Smooth muscle cell (in vitro differentiated cells): ENCODE measurements around the gene ATP1A3. TPM values are rescaled to one million over a fixed set of nuclear protein-coding genes. Genes with fewer than 3 reads are reported as not detected.
"Not testable (repeated sequence)": the region's sequence is repeated elsewhere in the genome, so short reads cannot be mapped to it uniquely, and the experiment has no call there.

ENCODE experiments used
- DNase-seq: peaks from one replicate; lab custom pipeline; 2025; ENCODE audit not compliant: unreplicated experiment; lab: John Stamatoyannopoulos, UW
- H2AFZ ChIP-seq: fragments of 200-600 bp; sonication (generic); 2 replicates; pipeline ENCODE4 v1.6.0; 2016; ENCODE audit warnings: antibody characterized with exemption, low read depth, mild to moderate bottlenecking
- H3F3A ChIP-seq: fragments of 200-600 bp; sonication (generic); 2 replicates; pipeline ENCODE4 v1.6.0; 2017; ENCODE audit warnings: antibody characterized with exemption, low read depth
- H3K27ac ChIP-seq: fragments of 200-600 bp; sonication (generic); 2 replicates; pipeline ENCODE4 v1.5.1; 2016; ENCODE audit warnings: low read depth, mild to moderate bottlenecking
- H3K27me3 ChIP-seq: fragments of 200-600 bp; sonication (generic); 2 replicates; pipeline ENCODE4 v1.6.1; 2016; ENCODE audit warnings: low read depth, mild to moderate bottlenecking
- H3K36me3 ChIP-seq: fragments of 200-600 bp; sonication (generic); 2 replicates; pipeline ENCODE4 v1.5.1; 2016; ENCODE audit warnings: low read depth
- H3K4me1 ChIP-seq: fragments of 200-600 bp; sonication (generic); 2 replicates; pipeline ENCODE4 v1.5.1; 2016; ENCODE audit warnings: low read depth
- H3K4me2 ChIP-seq: fragments of 200-600 bp; sonication (generic); 2 replicates; pipeline ENCODE4 v1.6.0; 2016; ENCODE audit warnings: mild to moderate bottlenecking
- H3K4me3 ChIP-seq: fragments of 200-600 bp; sonication (generic); 2 replicates; pipeline ENCODE4 v1.5.1; 2016; ENCODE audit warnings: mild to moderate bottlenecking
- H3K79me2 ChIP-seq: fragments of 200-600 bp; sonication (generic); 2 replicates; pipeline ENCODE4 v1.6.0; 2016; ENCODE audit warnings: low read depth, mild to moderate bottlenecking
- H3K9ac ChIP-seq: fragments of 200-600 bp; sonication (generic); 2 replicates; pipeline ENCODE4 v1.6.0; 2016; ENCODE audit warnings: low read depth
- H3K9me3 ChIP-seq: fragments of 200-600 bp; sonication (generic); replicated peaks from 2 replicates; pipeline ENCODE4 v1.5.1; 2016; ENCODE audit warnings: low read depth
- H4K20me1 ChIP-seq: fragments of 200-600 bp; sonication (generic); 2 replicates; pipeline ENCODE4 v1.6.0; 2016; ENCODE audit warnings: low read depth
- CTCF ChIP-seq: fragments of 200-600 bp; sonication (generic); IDR thresholded peaks from 2 replicates; pipeline ENCODE4 v1.5.1; 2017; ENCODE audit warnings: borderline replicate concordance, mild to moderate bottlenecking, antibody characterized with exemption; ENCODE audit not compliant: insufficient read depth, poor library complexity, severe bottlenecking
- WGBS: methylation state at CpG from one replicate; pipeline ENCODE4 v1.1.7; 2016; ENCODE audit warnings: low lambda C conversion rate; 5-methylcytosine and 5-hydroxymethylcytosine counted together
- polyA plus RNA-seq: library from polyadenylated mRNA; unstranded; fragments of >200 nt; fragmentation: Nextera tagmentation; extraction: Ambion mirVana; gene quantifications from 2 replicates; pipeline ENCODE4 v1.2.1, GENCODE V29; 2016
- total RNA-seq: library from RNA; depleted of rRNA; stranded (reverse); fragments of >200 nt; gene quantifications from 2 replicates; pipeline ENCODE4 v1.2.3, GENCODE V29; 2014

ATP1A3 gene
- total and polyA plus RNA-seq, 2 experiments from 2014 or later = not detected

GRCh38 chr19:42038666-42039065, 44.6 kb upstream of the ATP1A3 start:
- no peaks in the 10 kb centered on the region for H3K79me2 ChIP-seq
- H2AFZ ChIP-seq = no peak overlapping the region
- no peaks in the 10 kb centered on the region for H3K9me3 ChIP-seq
- 85% methylated on average over 6 of the region's 6 CpGs for WGBS
- H4K20me1 ChIP-seq = no peaks in the 10 kb centered on the region
- H3K9ac ChIP-seq = no peak overlapping the region
- no peak for DNase-seq
- H3K36me3 ChIP-seq = no peaks in the 10 kb centered on the region
- no peak overlapping the region for H3K4me2 ChIP-seq
- H3F3A ChIP-seq = no peaks in the 10 kb centered on the region
- H3K4me1 ChIP-seq = no peaks in the 10 kb centered on the region
- no peak overlapping the region for H3K4me3 ChIP-seq
- H3K27ac ChIP-seq = no peak overlapping the region
- TF ChIP-seq CTCF = no peak
- H3K27me3 ChIP-seq = no peaks in the 10 kb centered on the region

DNA sequence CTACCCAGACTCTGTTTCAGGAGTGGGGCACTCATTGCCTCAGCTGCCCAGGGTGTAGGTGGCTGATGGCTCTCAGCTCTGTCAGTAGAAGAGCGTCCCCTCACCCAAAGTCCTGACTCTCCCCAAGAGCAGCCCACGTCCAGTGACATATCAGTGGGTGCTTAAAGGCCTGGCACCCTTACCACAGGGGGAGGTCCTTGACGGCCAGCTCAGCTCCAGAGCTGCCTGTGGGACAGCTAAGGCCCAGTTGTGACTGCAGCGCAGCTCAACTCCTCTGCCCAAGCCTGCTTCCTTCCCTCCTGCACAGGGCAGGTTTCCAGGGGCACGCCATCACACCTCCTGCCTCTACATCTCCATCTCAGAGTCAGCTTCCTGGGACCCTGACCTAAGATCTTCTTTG, 43.6 kb upstream of the ATP1A3 start:
- H3K4me3 ChIP-seq = no peak overlapping the region
- no peak overlapping the region for H3K4me2 ChIP-seq
- no peaks in the 10 kb centered on the region for H3K36me3 ChIP-seq
- no peaks in the 10 kb centered on the region for H3K9me3 ChIP-seq
- no peak overlapping the region for H3K27ac ChIP-seq
- no peak overlapping the region for H3K9ac ChIP-seq
- no peak overlapping the region for H2AFZ ChIP-seq
- H3K4me1 ChIP-seq = no peaks in the 10 kb centered on the region
- no peaks in the 10 kb centered on the region for H3K79me2 ChIP-seq
- H3K27me3 ChIP-seq = no peaks in the 10 kb centered on the region
- no peaks in the 10 kb centered on the region for H4K20me1 ChIP-seq
- H3F3A ChIP-seq = no peaks in the 10 kb centered on the region
- 89% methylated on average over 5 of the region's 5 CpGs for WGBS
- TF ChIP-seq CTCF = no peak
- no peak for DNase-seq

- H4K20me1 ChIP-seq, H3K79me2 ChIP-seq, H3K36me3 ChIP-seq, H3K9me3 ChIP-seq, H3F3A ChIP-seq, H3K4me1 ChIP-seq, H3K27me3 ChIP-seq: not testable (repeated sequence)
- H3K4me2 ChIP-seq = peak overlapping the region; percentile 79
- peak; percentile 95 for TF ChIP-seq CTCF
- 23% methylated on average over 17 of the region's 17 CpGs for WGBS
- peak overlapping the region; percentile 40 for H2AFZ ChIP-seq
- peak overlapping the region; percentile 51 for H3K27ac ChIP-seq
- H3K9ac ChIP-seq = peak overlapping the region; percentile 72
- peak overlapping the region; percentile 40 for H3K4me3 ChIP-seq
- peak; percentile 2 for DNase-seq
Measured at GRCh38 chr19:42034640-42035391, 40.8 kb upstream of the ATP1A3 start.

DNA sequence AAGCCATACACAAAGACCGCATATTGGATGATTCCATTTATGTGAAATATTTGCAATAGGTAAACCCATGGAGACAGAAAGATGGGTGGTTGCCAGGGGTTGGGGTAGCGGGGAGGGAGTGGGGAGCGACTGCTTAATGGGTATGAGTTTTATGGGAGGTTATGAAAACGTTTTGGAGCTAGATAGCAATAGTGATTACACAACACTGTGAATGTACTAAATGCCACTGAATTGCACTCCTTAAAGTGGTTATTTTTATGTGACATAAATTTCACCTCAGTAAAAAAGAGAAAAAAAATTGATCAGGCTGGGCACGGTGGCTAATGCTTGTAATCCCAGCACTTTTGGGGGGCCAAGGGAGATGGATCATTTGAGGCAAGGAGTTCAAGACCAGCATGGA, 39.4 kb upstream of the ATP1A3 start:
- TF ChIP-seq CTCF = no peak
- Histone ChIP-seq H3F3A (no peaks in the 10 kb centered on the region), H3K4me2 (no peak overlapping the region), H2AFZ (no peak overlapping the region), H3K27me3 (no peaks in the 10 kb centered on the region), H3K27ac (no peak overlapping the region), H3K9me3 (no peaks in the 10 kb centered on the region), H3K4me3 (no peak overlapping the region), H3K9ac (no peak overlapping the region), H3K36me3 (no peaks in the 10 kb centered on the region), H4K20me1 (no peaks in the 10 kb centered on the region), H3K4me1 (no peaks in the 10 kb centered on the region), H3K79me2 (no peaks in the 10 kb centered on the region)
- 80% methylated on average over 5 of the region's 5 CpGs for WGBS
- DNase-seq = no peak
